ENCODE data around the gene CPLX1. TPM values are rescaled to one million over a fixed set of nuclear protein-coding genes. Genes with fewer than 3 reads are reported as not detected.
"Not testable (repeated sequence)": the region's sequence is repeated elsewhere in the genome, so short reads cannot be mapped to it uniquely, and the experiment has no call there.

Gene CPLX1
- total RNA-seq, 3 donors from 2014 or later: 0.16 to 2.6 (median 1.2) TPM

DNA sequence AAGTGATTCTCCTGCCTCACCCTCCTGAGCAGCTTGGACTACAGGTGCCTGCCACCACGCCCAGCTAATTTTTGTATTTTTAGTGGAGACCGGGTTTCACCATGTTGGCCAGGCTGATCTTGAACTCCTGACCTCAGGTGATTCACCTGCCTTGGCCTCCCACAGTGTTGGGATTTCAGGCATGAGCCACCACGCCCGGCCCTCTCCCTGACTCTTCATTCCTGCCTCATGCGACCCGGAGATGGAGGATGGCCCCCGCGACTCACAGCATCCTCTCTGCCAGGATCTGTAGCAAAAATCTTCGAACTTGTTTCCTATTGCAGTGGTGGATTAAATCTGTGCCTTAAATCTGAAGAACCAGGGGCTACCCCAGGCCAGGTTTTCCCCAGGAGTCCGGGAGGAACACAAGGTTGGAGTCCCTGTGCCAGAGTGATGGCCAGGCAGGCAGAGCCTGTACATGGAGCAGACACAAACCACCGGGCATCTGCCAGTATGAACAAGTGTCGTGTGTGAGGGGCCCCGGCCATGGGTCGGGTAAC, 11.5 kb downstream of the CPLX1 start:
- no peak overlapping the region for H3K4me3 ChIP-seq
- no peak for DNase-seq (ENCODE audit: low spot score in 2 of 2)
- no peak overlapping the region for H3K27ac ChIP-seq
- peaks cover under 1 to 2% of the 10 kb centered on the region in 2 donors for H3K9me3 ChIP-seq
- no peaks in the 10 kb centered on the region for H3K36me3 ChIP-seq
- intact Hi-C loops (cut with DNase I; ENCODE audit: low total_unique reads): no loop called here
- TF ChIP-seq POLR2A (IDR thresholded peaks at IDR 0.05): no peak
- peaks cover 0 to 41% of the 10 kb centered on the region in 2 donors for H3K27me3 ChIP-seq
- H3K4me1 ChIP-seq: no peaks in the 10 kb centered on the region

DNA sequence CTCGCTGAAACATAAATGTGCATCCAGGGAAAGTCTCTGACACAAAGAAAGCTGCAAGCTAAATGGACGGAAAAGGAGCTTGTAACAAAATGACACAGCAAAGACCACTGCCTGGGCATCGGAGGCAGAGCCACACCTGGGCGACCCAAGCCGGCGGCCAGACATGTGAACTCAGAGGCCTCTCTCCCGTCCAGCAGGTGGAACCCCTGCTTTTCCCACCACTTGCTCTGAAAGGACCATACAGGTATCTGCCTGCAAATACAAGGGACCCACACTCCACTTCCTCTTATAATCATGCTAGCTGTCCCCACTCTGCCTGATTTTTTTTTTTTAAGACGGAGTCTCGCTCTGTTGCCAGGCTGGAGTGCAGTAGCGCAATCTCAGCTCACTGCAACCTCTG, 12.0 kb downstream of the CPLX1 start:
- Histone ChIP-seq H3K27me3 (peaks cover 0 to 41% of the 10 kb centered on the region in 2 donors), H3K36me3 (no peaks in the 10 kb centered on the region), H3K4me1 (no peaks in the 10 kb centered on the region), H3K9me3 (no peaks in the 10 kb centered on the region), H3K27ac (no peak overlapping the region), H3K4me3 (no peak overlapping the region)
- no peak for DNase-seq (ENCODE audit: low spot score in 2 of 2)
- TF ChIP-seq POLR2A (IDR thresholded peaks at IDR 0.05) (no peak), POLR2AphosphoS5 (IDR thresholded peaks at IDR 0.05) (no peak)
- TF ChIP-seq, protein P1, sequence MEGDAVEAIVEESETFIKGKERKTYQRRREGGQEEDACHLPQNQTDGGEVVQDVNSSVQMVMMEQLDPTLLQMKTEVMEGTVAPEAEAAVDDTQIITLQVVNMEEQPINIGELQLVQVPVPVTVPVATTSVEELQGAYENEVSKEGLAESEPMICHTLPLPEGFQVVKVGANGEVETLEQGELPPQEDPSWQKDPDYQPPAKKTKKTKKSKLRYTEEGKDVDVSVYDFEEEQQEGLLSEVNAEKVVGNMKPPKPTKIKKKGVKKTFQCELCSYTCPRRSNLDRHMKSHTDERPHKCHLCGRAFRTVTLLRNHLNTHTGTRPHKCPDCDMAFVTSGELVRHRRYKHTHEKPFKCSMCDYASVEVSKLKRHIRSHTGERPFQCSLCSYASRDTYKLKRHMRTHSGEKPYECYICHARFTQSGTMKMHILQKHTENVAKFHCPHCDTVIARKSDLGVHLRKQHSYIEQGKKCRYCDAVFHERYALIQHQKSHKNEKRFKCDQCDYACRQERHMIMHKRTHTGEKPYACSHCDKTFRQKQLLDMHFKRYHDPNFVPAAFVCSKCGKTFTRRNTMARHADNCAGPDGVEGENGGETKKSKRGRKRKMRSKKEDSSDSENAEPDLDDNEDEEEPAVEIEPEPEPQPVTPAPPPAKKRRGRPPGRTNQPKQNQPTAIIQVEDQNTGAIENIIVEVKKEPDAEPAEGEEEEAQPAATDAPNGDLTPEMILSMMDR (IDR thresholded peaks at IDR 0.05): no peak
- intact Hi-C loops (cut with DNase I; ENCODE audit: low total_unique reads): no loop called here

DNA sequence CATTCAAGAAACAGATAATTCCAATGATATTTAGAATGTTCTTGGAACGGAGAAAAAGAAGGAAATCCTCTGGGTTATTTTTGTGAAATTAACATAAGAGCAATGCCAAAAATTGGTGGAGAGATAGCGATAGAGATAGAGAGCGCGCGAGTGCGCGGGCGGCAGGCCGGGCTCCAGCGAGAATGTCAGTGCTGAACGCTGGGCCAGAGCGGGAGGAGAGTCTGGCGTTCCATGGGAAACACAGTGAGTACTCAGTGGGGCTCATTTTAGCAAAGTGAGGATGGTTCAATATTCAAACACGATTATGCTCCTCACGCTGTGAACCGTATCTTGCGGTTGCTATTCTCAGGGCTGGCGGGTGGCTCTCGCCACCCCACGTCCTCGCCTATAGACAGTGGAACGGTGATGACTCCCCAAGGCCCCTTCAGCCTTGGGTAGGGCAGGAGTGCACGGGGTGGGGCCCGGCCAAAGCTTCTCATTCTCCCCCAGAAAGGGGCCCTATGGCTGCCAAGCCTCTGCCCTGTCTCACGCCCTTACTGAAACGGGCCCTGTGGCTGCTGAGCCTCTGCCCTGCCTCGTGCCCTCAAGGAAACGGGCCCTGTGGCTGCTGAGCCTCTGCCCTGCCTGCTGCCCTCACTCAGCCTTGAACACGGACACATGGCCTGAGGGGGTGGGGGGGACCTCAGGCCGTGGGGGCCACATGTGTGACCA, 16.9 kb downstream of the CPLX1 start:
- no peak overlapping the region for H3K4me3 ChIP-seq
- intact Hi-C loops (cut with DNase I; ENCODE audit: low total_unique reads): no loop called here
- H3K36me3 ChIP-seq: no peaks in the 10 kb centered on the region
- no peak overlapping the region for H3K27ac ChIP-seq
- H3K9me3 ChIP-seq: no peaks in the 10 kb centered on the region
- DNase-seq (ENCODE audit: low spot score in 2 of 2): no peak
- no peaks in the 10 kb centered on the region for H3K4me1 ChIP-seq
- TF ChIP-seq POLR2A (IDR thresholded peaks at IDR 0.05) (no peak), POLR2AphosphoS5 (IDR thresholded peaks at IDR 0.05) (no peak)
- TF ChIP-seq, protein P1 (IDR thresholded peaks at IDR 0.05): no peak
- H3K27me3 ChIP-seq: peaks cover 0 to 22% of the 10 kb centered on the region in 2 donors

DNA sequence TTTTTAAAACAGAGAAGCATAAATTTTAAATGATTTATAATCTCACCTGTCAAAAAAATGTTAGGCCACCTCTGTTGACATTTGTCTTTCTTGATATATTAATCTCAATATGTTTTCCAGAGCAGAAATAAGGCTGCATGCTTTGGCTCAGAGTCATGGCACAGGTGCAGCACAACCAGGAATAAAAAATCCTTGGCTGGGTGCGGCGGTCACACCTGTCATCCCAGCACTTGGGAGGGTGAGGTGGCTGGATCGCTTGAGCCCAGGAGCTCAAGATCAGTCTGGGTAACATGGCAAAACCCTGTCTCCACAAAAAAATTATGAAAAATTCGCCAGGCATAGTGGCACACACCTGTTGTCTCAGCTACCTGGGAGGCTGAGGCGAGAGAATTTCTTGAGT, 18.1 kb downstream of the CPLX1 start:
- intact Hi-C loops (cut with DNase I; ENCODE audit: low total_unique reads): no loop called here
- no peaks in the 10 kb centered on the region for H3K4me1 ChIP-seq
- no peak overlapping the region for H3K27ac ChIP-seq
- peaks cover 0 to 14% of the 10 kb centered on the region in 2 donors for H3K27me3 ChIP-seq
- H3K4me3 ChIP-seq: no peak overlapping the region
- H3K36me3 ChIP-seq: no peaks in the 10 kb centered on the region
- no peak for DNase-seq (ENCODE audit: low spot score in 2 of 2)
- no peak for TF ChIP-seq POLR2AphosphoS5 (IDR thresholded peaks at IDR 0.05)
- no peak for TF ChIP-seq POLR2A (IDR thresholded peaks at IDR 0.05)
- TF ChIP-seq, protein P1 (IDR thresholded peaks at IDR 0.05): no peak
- H3K9me3 ChIP-seq: no peaks in the 10 kb centered on the region

DNA sequence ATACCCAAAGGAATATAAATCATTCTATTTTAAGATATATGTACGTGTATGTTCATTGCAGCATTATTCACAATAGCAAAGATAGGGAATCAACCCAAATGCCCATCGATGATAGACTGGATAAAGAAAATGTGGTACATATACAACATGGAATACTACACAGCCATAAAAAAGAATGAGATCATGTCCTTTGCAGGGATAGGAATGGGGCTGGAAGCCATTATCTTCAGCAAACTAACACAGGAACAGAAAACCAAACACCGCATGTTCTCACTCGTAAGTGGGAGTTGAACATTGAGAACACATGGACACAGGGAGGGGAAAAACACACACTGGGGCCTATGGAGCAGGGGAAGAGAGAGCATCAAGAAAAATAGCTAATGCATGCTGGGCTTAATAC, 18.9 kb downstream of the CPLX1 start:
- H3K4me3 ChIP-seq; H3K4me1 ChIP-seq; DNase-seq (ENCODE audit: low spot score in 2 of 2); H3K27ac ChIP-seq; H3K36me3 ChIP-seq; H3K9me3 ChIP-seq; intact Hi-C loops (cut with DNase I; ENCODE audit: low total_unique reads): not testable (repeated sequence)
- peaks cover 0 to 14% of the 10 kb centered on the region in 2 donors for H3K27me3 ChIP-seq

DNA sequence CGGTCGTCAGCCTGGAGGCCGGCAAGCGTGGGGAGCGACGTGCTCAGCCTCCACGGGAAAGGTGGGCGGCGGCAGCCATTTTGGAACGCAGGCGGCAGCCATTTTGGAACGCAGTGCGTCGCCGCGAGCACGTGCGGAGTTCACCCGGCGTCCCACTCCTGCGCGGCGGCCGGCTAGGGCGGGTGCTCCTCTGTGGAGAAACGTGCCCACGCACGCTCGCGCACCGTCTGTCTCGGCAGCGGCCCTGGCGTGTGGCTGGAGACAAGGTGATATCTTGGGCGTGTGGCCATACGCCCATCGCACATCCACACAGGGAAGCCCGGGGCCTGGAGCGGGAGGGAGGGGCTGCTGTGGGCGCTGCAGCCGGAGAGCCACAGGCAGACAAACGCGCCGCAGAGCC, 21.1 kb downstream of the CPLX1 start:
- Histone ChIP-seq H3K4me1 (no peaks in the 10 kb centered on the region), H3K36me3 (no peaks in the 10 kb centered on the region), H3K9me3 (no peaks in the 10 kb centered on the region), H3K27ac (no peak overlapping the region), H3K27me3 (peaks cover 0 to 6% of the 10 kb centered on the region in 2 donors), H3K4me3 (no peak overlapping the region)
- TF ChIP-seq POLR2A (IDR thresholded peaks at IDR 0.05) (no peak), POLR2AphosphoS5 (IDR thresholded peaks at IDR 0.05) (no peak)
- TF ChIP-seq, protein P1 (IDR thresholded peaks at IDR 0.05): no peak
- DNase-seq (ENCODE audit: low spot score in 2 of 2): no peak
- intact Hi-C loops (cut with DNase I; ENCODE audit: low total_unique reads): no loop called here
